GM23338 (cell line): ENCODE results near the gene ADRA2B. TPM values are rescaled to one million over a fixed set of nuclear protein-coding genes. Genes with fewer than 3 reads are reported as not detected.

Experiments
- ATAC-seq: fragments of 200-7000 bp; cut with Tn5 transposase; 3 replicates; pipeline ENCODE4 v1.9.1; 2020
- DNase-seq: peaks from one replicate; pipeline ENCODE4 v3.0.0-alpha.2; 2015; ENCODE audit warnings: low spot score
- H2AFZ ChIP-seq: fragments of 200-600 bp; sonication (generic); 2 replicates; pipeline ENCODE4 v1.8.0; 2016; ENCODE audit warnings: antibody characterized with exemption, mild to moderate bottlenecking, moderate library complexity
- H3F3A ChIP-seq: fragments of 200-600 bp; sonication (generic); replicated peaks from 2 replicates; pipeline ENCODE4 v1.8.0; 2017; ENCODE audit warnings: antibody characterized with exemption, mixed run types, low read depth
- H3K27ac ChIP-seq: fragments of 200-600 bp; sonication (generic); 2 replicates; pipeline ENCODE4 v1.6.1; 2016; ENCODE audit warnings: low read depth
- H3K27me3 ChIP-seq: fragments of 200-600 bp; sonication (generic); 2 replicates; pipeline ENCODE4 v1.8.0; 2016; ENCODE audit warnings: mild to moderate bottlenecking, mixed run types, moderate library complexity; ENCODE audit not compliant: insufficient read depth
- H3K36me3 ChIP-seq: fragments of 200-600 bp; sonication (generic); 2 replicates; pipeline ENCODE4 v1.8.0; 2016; ENCODE audit warnings: mild to moderate bottlenecking; ENCODE audit not compliant: insufficient read depth
- H3K4me1 ChIP-seq: fragments of 200-600 bp; sonication (generic); 2 replicates; pipeline ENCODE4 v1.8.0; 2016; ENCODE audit warnings: mild to moderate bottlenecking, moderate library complexity; ENCODE audit not compliant: insufficient read depth
- H3K4me2 ChIP-seq: fragments of 200-600 bp; sonication (generic); 2 replicates; pipeline ENCODE4 v1.7.1; 2017; ENCODE audit warnings: mixed run types
- H3K4me3 ChIP-seq: fragments of 200-600 bp; sonication (generic); 2 replicates; pipeline ENCODE4 v1.6.1; 2016; ENCODE audit warnings: mixed run types
- H3K79me2 ChIP-seq: fragments of 200-600 bp; sonication (generic); replicated peaks from 2 replicates; pipeline ENCODE4 v1.8.0; 2017; ENCODE audit warnings: mild to moderate bottlenecking; ENCODE audit not compliant: insufficient read depth
- H3K9me2 ChIP-seq: fragments of 200-600 bp; sonication (generic); 2 replicates; pipeline ENCODE4 v1.8.0; 2017; ENCODE audit not compliant: insufficient read depth
- H4K20me1 ChIP-seq: fragments of 200-600 bp; sonication (generic); replicated peaks from 2 replicates; pipeline ENCODE4 v1.8.0; 2017; ENCODE audit warnings: mild to moderate bottlenecking; ENCODE audit not compliant: insufficient read depth
- H3K27ac Mint-ChIP-seq: 2 replicates; pipeline ENCODE4 v1.8.0; 2020; ENCODE audit warnings: inconsistent platforms, mild to moderate bottlenecking, moderate library complexity, mixed read lengths
- H3K27me3 Mint-ChIP-seq: 3 replicates; pipeline ENCODE4 v1.8.0; 2022; ENCODE audit warnings: low read depth, mild to moderate bottlenecking, moderate library complexity, mixed read lengths, inconsistent platforms; ENCODE audit not compliant: insufficient read depth, poor library complexity
- H3K36me3 Mint-ChIP-seq: 3 replicates; pipeline ENCODE4 v1.8.0; 2021; ENCODE audit warnings: low read depth, mild to moderate bottlenecking, inconsistent platforms, moderate library complexity, mixed read lengths
- H3K4me1 Mint-ChIP-seq: 3 replicates; pipeline ENCODE4 v1.8.0; 2020; ENCODE audit warnings: mild to moderate bottlenecking, inconsistent platforms, mixed read lengths
- H3K4me3 Mint-ChIP-seq: 3 replicates; pipeline ENCODE4 v1.8.0; 2021; ENCODE audit warnings: moderate library complexity, mild to moderate bottlenecking, inconsistent platforms, mixed read lengths
- H3K9me3 Mint-ChIP-seq: 3 replicates; pipeline ENCODE4 v1.8.0; 2020; ENCODE audit warnings: moderate library complexity, mild to moderate bottlenecking, inconsistent platforms, mixed read lengths
- CTCF ChIP-seq, 2 experiments: fragments of 200-600 bp in 1 of 2; sonication (generic) in 1 of 2; conservative IDR thresholded peaks; 2 replicates each; pipeline versions ENCODE4 v1.5.1 to v1.6.1; 2016 to 2017; ENCODE audit warnings: antibody characterized with exemption in 2 of 2, low read depth in 2 of 2, mild to moderate bottlenecking in 2 of 2, moderate library complexity in 1 of 2
- EZH2 ChIP-seq: fragments of 200-600 bp; sonication (generic); IDR thresholded peaks from one replicate; pipeline ENCODE4 v1.8.0; 2017; ENCODE audit warnings: antibody characterized with exemption, mild to moderate bottlenecking, low read depth; ENCODE audit not compliant: unreplicated experiment
- NANOG ChIP-seq: IDR thresholded peaks from 2 replicates; pipeline ENCODE4 v1.6.1; 2016; ENCODE audit warnings: antibody characterized with exemption, borderline replicate concordance
- POLR2AphosphoS5 ChIP-seq: IDR thresholded peaks from 2 replicates; pipeline ENCODE4 v1.6.1; 2016; ENCODE audit warnings: antibody characterized with exemption, low read depth
- STAT1 ChIP-seq: IDR thresholded peaks from one replicate; pipeline ENCODE4 v1.6.1; 2016; ENCODE audit warnings: antibody characterized with exemption; ENCODE audit not compliant: unreplicated experiment
- ZNF114 ChIP-seq: fragments of 250-450 bp; sonication (Bioruptor Pico); IDR thresholded peaks from 2 replicates; pipeline ENCODE4 v1.5.0; 2020; ENCODE audit warnings: mild to moderate bottlenecking, moderate library complexity
- ZNF331 ChIP-seq: fragments of 250-450 bp; sonication (Bioruptor Pico); IDR thresholded peaks from 2 replicates; pipeline ENCODE4 v1.5.0; 2020; ENCODE audit warnings: low read depth, mild to moderate bottlenecking, moderate library complexity
- ZNF462 ChIP-seq: fragments of 250-450 bp; sonication (Bioruptor Pico); IDR thresholded peaks from 2 replicates; pipeline ENCODE4 v1.5.0; 2020; ENCODE audit warnings: mild to moderate bottlenecking, moderate library complexity
- polyA plus RNA-seq: library from polyadenylated mRNA; unstranded; fragments of >200 nt; fragmentation: Nextera tagmentation; extraction: Ambion mirVana; gene quantifications from 2 replicates; pipeline ENCODE4 v1.2.1, GENCODE V29; 2016
- total RNA-seq: library from RNA; depleted of rRNA; stranded (reverse); fragments of >200 nt; shearing (Covaris generic); gene quantifications from 2 replicates; pipeline ENCODE4 v1.2.3, GENCODE V29; 2014
- TF ChIP-seq, protein P1 (sequence below): IDR thresholded peaks from 2 replicates; pipeline ENCODE4 v1.6.1; 2016; ENCODE audit warnings: antibody characterized with exemption

The ADRA2B gene
- total and polyA plus RNA-seq, 2 experiments from 2014 or later = 1.7 to 5.9 TPM

GRCh38 chr2:96081042-96081441 is 35.3 kb downstream of the ADRA2B start:
- H3K27ac ChIP-seq = no peak overlapping the region
- H3K4me3 Mint-ChIP-seq = no peak overlapping the region
- TF ChIP-seq ZNF331 (CRISPR knock-in tag) (no peak), ZNF462 (CRISPR knock-in tag) (no peak), EZH2 (no peak), STAT1 (no peak), POLR2AphosphoS5 (no peak), ZNF114 (CRISPR knock-in tag) (no peak), NANOG (no peak), CTCF (conservative IDR thresholded peaks at IDR 0.05; ENCODE audit: low read depth in 2 of 2) (no peak)
- TF ChIP-seq, protein P1, sequence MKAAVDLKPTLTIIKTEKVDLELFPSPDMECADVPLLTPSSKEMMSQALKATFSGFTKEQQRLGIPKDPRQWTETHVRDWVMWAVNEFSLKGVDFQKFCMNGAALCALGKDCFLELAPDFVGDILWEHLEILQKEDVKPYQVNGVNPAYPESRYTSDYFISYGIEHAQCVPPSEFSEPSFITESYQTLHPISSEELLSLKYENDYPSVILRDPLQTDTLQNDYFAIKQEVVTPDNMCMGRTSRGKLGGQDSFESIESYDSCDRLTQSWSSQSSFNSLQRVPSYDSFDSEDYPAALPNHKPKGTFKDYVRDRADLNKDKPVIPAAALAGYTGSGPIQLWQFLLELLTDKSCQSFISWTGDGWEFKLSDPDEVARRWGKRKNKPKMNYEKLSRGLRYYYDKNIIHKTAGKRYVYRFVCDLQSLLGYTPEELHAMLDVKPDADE = no peak

More at GRCh38 chr2:96081042-96081441, 35.3 kb downstream of the ADRA2B start:
- Histone ChIP-seq H3K4me3 (no peak overlapping the region), H2AFZ (no peak overlapping the region), H3F3A (no peaks in the 10 kb centered on the region), H3K4me2 (no peak overlapping the region), H3K36me3 (no peaks in the 10 kb centered on the region), H3K4me1 (no peaks in the 10 kb centered on the region), H3K79me2 (no peaks in the 10 kb centered on the region), H4K20me1 (no peaks in the 10 kb centered on the region), H3K9me2 (no peaks in the 10 kb centered on the region), H3K27me3 (no peaks in the 10 kb centered on the region)
- Mint-ChIP-seq H3K9me3 (no peaks in the 10 kb centered on the region), H3K36me3 (no peaks in the 10 kb centered on the region), H3K4me1 (no peaks in the 10 kb centered on the region), H3K27ac (no peak overlapping the region), H3K27me3 (peaks cover 4% of the 10 kb centered on the region)
- DNase-seq (no peak), ATAC-seq (no peak)
